ENCODE measurements around the gene SERPINA7.

DNA sequence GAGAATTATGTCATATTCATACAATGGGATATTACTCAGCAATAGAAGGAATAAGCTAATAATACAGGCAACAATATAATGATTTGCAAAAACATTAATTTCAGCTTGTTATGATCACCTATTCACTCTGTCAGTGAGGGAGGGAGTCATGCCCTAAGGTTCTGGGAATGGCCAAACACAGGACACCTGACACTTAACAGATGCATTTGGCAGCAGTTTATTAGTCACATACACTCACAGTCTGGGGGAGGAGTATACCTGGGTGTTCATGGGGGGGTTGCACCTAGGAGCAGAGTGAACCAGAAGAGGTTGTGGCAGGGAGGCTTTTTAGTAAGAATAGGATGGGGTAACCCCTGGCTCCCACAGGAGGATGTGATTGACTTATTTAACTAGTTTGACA is 38.3 kb downstream of the SERPINA7 start:
- TF ChIP-seq CREB1 (IDR thresholded peaks at IDR 0.05; ENCODE audit: low read depth) (no peak), EGR1 (IDR thresholded peaks at IDR 0.05) (no peak), FOXM1 (IDR thresholded peaks at IDR 0.05; ENCODE audit: borderline replicate concordance, low read depth) (no peak), EP300 (IDR thresholded peaks at IDR 0.05; ENCODE audit: borderline replicate concordance) (no peak), RAD21 (IDR thresholded peaks at IDR 0.05; ENCODE audit: low read depth) (no peak), TEAD4 (IDR thresholded peaks at IDR 0.05) (no peak), NFIC (IDR thresholded peaks at IDR 0.05) (no peak), YY1 (IDR thresholded peaks at IDR 0.05; ENCODE audit: low read depth) (no peak), CEBPB (IDR thresholded peaks at IDR 0.05) (no peak)
- TF ChIP-seq, protein P1, sequence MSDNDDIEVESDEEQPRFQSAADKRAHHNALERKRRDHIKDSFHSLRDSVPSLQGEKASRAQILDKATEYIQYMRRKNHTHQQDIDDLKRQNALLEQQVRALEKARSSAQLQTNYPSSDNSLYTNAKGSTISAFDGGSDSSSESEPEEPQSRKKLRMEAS (IDR thresholded peaks at IDR 0.05): no peak
- TF ChIP-seq, protein P2, sequence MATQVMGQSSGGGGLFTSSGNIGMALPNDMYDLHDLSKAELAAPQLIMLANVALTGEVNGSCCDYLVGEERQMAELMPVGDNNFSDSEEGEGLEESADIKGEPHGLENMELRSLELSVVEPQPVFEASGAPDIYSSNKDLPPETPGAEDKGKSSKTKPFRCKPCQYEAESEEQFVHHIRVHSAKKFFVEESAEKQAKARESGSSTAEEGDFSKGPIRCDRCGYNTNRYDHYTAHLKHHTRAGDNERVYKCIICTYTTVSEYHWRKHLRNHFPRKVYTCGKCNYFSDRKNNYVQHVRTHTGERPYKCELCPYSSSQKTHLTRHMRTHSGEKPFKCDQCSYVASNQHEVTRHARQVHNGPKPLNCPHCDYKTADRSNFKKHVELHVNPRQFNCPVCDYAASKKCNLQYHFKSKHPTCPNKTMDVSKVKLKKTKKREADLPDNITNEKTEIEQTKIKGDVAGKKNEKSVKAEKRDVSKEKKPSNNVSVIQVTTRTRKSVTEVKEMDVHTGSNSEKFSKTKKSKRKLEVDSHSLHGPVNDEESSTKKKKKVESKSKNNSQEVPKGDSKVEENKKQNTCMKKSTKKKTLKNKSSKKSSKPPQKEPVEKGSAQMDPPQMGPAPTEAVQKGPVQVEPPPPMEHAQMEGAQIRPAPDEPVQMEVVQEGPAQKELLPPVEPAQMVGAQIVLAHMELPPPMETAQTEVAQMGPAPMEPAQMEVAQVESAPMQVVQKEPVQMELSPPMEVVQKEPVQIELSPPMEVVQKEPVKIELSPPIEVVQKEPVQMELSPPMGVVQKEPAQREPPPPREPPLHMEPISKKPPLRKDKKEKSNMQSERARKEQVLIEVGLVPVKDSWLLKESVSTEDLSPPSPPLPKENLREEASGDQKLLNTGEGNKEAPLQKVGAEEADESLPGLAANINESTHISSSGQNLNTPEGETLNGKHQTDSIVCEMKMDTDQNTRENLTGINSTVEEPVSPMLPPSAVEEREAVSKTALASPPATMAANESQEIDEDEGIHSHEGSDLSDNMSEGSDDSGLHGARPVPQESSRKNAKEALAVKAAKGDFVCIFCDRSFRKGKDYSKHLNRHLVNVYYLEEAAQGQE (IDR thresholded peaks at IDR 0.05; ENCODE audit: low read depth): no peak
- TF ChIP-seq, protein P3, sequence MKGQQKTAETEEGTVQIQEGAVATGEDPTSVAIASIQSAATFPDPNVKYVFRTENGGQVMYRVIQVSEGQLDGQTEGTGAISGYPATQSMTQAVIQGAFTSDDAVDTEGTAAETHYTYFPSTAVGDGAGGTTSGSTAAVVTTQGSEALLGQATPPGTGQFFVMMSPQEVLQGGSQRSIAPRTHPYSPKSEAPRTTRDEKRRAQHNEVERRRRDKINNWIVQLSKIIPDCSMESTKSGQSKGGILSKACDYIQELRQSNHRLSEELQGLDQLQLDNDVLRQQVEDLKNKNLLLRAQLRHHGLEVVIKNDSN (IDR thresholded peaks at IDR 0.05): no peak

All from Ishikawa (cell line).